ENCODE data around the gene GRAMD1C.
"Not testable (repeated sequence)": the region's sequence is repeated elsewhere in the genome, so short reads cannot be mapped to it uniquely, and the experiment has no call there.

The GRAMD1C gene

DNA sequence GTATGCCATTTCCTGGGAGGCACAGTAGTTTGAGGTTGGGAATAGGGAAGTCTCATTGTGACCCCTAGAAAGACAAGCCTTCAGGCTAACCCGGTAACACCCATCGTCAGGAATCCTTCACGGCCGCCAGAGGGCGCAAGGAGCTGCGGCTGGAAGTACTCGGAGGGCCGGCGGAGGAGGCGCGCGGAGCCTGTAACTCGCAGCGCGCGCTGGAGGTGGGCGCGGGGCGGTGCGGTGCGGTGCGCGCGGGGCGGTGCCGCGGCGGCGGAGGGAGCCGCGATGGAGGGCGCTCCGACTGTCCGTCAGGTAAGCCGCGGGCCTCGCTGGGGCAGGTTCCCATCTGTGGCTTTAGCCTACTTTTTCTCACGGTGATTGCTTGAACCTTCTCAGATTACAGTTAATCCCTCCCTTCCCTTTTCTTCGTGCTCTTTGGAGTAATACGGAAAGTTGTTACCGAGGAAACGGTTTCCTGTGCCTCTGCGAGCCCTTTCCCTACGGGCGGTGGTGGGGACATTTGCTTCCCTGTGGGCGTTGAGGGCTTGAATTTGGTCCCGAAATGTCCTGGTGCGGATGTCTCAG lies at the start of gene GRAMD1C:
GRAMD1C (plus strand) TSS at position 158 of the 579 bp plus-strand sequence; CDS start at position 280, 122 bp downstream.
- DNase-seq (ENCODE audit: low read depth in 2 of 2): peak; percentile 63 to 72

DNA sequence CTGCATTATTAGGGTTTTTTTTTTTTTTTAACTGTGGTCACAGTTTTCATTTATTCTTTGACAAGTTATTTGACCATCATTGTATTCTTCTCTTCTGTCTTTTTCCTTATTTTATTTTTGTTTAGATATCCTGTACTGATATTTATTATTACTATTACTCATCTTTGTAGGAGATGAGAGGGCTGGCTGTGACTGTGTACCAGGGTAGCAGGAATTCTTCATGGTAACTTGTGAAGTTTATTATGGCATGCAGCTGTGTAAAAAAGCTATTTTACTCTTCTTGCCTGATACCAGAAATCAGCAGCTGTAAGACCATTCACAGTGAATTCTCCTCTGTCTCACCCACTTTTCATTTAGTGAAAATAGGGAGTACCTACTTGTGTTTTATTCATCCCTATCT lies 47.2 kb upstream of the GRAMD1C start:
- DNase-seq (ENCODE audit: low read depth in 2 of 2): no peak

- no peak for DNase-seq (ENCODE audit: low read depth in 2 of 2)
Observed at GRCh38 chr3:113794526-113794925, 44.1 kb upstream of the GRAMD1C start.

DNA sequence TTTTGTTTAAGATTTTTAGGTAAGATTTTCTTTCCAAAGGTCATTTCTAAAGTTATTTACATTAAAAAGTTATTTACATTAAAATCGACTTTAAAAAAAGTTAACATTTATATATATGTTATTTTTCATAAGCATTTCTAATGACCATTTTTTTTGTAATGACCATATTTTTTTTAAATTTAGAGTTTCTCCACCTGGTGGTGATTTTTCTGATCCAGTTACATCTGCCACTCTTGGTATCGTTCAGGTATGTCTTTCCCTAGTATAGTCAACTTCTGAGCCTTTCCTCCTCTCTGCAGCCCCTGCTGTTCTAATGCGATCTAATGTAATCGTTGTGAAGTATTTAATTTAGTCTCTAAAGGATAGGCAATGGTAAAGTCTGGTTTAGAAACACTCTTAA lies 42.9 kb upstream of the GRAMD1C start:
- no peak for DNase-seq (ENCODE audit: low read depth in 2 of 2)

DNA sequence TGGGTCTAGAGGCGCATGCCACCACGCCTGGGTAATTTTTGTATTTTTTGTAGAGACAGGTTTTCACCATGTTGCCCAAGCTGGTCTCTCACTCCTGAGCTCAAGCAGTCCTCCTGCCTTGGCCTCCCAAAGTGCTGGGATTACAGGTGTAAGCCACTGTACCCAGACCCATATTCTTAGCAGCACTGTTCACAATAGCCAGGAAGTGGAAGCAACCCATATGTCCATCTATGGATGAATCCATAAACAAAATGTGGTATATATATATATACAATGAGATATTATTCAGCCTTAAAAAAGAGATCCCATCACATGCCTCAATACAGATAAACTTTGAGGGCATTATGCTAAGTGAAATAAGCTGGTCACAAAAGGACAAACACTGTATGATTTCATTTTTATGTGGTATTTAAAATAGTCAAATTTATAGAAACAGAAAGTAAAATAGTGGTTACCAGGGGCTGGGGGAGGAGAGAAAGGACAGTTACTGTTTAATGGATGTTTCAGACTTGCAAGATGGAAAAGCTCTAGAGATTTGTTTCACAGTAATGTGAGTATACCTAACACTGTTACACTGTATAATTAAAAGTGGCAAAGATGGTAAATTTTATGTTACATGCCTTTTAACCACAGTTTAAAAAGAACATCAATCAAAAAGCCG lies 35.7 kb upstream of the GRAMD1C start:
- DNase-seq (ENCODE audit: low read depth in 2 of 2): no peak

- DNase-seq (ENCODE audit: low read depth in 2 of 2): no peak
Observed at GRCh38 chr3:113804661-113805060, 33.9 kb upstream of the GRAMD1C start.

DNA sequence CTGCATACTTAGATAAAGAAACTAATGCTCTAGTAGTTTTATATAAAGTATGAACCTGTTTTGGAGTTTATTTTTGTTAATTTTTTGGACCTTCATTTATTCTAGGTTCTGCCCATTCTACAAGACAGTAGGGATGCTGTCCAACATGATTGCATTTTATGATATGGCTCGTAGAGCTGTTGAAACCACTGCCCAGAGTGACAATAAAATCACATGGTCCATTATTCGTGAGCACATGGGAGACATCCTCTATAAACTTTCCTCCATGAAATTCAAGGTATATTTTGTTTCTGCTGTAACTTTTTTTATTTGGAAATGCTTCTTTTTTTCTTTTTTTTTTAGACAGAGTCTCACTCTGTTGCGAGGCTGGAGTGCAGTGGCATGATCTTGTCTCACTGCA lies 33.3 kb upstream of the GRAMD1C start:
- DNase-seq (ENCODE audit: low read depth in 2 of 2): no peak

GRCh38 chr3:113812854-113813253 lies 25.7 kb upstream of the GRAMD1C start:
- DNase-seq (ENCODE audit: low read depth in 2 of 2): no peak

GRCh38 chr3:113819866-113820265 lies 18.7 kb upstream of the GRAMD1C start:
- no peak for DNase-seq (ENCODE audit: low read depth in 2 of 2)

- DNase-seq (ENCODE audit: low read depth in 2 of 2): no peak
Observed at GRCh38 chr3:113825090-113825489, 13.5 kb upstream of the GRAMD1C start.

DNA sequence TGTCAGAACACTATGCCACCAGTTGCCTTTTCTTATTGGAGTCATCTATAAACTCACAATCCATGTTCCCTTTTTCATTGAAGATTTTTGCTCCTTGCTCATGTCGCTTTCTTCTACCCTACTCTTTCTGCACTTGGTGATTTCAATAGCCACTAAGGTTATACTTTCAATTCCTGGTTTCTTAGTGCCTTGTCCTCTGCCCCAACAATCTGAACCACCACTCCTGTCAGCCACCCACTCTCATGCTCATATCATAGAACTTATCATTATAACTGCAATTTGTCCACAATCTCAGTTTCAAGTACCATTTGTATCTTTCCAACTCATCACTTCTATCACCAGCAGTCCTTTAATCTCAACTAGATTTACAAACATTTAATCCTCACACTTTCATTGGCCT lies 10.0 kb upstream of the GRAMD1C start:
- no peak for DNase-seq (ENCODE audit: low read depth in 2 of 2)

DNA sequence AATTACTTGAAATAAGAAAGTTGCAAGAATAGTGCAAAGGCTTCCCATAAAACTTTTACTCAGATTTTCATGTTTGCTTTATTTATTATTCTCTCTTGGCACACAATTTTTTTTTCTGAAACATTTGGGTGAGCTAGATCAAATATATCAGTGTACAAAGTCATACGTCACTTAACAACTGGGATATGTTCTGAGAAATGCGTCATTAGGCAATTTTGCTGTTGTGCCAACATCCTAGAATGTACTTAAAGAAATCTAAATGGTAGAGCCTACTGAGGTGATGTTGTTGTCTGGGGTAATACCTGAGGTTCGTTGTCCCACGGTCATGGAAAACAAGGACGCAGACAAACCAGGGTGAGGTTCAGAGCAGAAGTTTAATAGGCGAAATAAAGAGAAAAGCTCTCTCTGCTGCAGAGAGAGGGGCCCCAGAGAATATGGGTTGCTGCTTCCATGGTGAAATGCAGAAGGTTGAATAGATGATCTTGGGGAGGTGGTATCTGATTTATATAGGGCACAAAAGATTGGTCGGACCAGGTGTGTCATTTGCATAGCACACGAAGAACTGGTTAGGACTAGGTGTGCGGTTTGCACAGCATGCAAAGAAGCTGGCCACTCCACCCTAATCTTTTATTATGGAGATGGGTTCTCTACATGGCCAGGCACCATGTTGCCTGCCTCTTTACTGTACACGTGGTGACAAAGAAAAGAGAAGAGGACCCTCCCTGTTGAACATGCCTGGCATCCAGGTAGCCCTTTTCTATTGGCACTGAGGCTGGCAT lies 8.8 kb upstream of the GRAMD1C start:
- DNase-seq (ENCODE audit: low read depth in 2 of 2): no peak

GRCh38 chr3:113831103-113831355 lies 7.6 kb upstream of the GRAMD1C start:
- DNase-seq (ENCODE audit: low read depth in 2 of 2): no peak

GRCh38 chr3:113832477-113833164 lies 6.0 kb upstream of the GRAMD1C start:
- DNase-seq (ENCODE audit: low read depth in 2 of 2): no peak

DNA sequence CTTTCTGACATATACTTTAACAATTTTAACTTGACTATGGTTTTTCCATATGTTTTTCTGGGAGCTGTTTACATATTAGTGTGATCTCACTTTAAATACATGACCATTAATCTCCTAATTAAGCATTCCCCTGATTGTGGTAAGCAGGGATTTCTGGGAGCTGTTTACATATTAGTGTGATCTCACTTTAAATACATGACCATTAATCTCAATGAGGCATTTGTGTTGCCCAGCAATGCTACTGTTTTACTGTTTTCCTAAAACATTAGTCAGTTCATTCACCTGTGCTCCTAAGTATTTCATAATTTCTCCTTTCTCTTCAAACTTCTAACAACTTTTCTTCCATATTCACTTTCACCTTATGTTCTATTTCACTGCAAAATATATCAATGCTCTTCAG lies 3.6 kb upstream of the GRAMD1C start:
- no peak for DNase-seq (ENCODE audit: low read depth in 2 of 2)

GRCh38 chr3:113839551-113839950 lies 963 bp downstream of the GRAMD1C start:
- no peak for DNase-seq (ENCODE audit: low read depth in 2 of 2)

DNA sequence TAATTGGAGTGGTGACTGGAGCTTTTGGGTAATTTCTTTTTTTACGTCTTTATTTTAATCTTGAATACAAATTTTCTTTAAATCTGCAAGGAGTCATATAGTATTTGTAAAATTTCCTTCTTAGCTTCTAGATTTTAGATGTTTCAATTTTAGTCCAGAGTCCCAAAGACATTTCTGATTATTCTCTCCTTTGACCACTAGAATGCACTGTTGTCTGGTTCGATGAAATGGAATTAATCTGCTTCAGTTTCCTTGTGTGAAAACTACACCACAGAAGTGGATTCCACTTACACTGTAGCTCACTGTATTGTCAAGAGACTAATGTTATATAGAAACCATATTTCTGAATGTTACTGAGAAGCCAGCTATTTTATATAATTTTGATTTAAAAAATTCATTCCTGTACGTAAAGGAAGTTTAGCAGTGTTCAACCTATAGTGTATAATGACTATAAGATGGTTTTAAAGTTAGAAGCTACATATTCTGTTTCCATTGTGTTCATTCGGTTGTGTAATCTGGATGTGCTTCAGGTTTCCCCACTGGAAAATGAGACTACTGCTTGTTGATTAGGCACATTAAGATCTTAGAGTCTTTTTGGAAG lies 6.1 kb downstream of the GRAMD1C start:
- no peak for DNase-seq (ENCODE audit: low read depth in 2 of 2)

DNA sequence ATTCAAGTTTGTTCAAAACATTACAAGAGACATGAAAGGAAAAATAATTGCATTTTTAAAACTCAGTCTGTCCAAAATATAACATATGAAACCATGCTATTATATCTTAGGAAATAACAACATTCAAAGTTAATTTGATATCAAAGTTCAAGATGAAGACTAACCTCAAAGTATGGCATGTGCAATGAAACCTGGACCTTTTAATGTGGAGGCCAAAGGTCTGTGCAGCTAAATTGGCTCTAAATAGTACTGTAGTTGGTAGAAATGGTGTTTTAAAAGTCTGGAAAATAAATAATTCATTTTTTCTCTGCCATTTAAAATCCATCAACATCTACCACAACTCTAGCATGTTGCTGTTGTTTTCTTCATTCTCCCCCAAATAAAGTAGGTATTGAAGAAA lies 8.7 kb downstream of the GRAMD1C start:
- no peak for DNase-seq (ENCODE audit: low read depth in 2 of 2)

GRCh38 chr3:113847664-113848461 lies 9.3 kb downstream of the GRAMD1C start:
- no peak for DNase-seq (ENCODE audit: low read depth in 2 of 2)

DNA sequence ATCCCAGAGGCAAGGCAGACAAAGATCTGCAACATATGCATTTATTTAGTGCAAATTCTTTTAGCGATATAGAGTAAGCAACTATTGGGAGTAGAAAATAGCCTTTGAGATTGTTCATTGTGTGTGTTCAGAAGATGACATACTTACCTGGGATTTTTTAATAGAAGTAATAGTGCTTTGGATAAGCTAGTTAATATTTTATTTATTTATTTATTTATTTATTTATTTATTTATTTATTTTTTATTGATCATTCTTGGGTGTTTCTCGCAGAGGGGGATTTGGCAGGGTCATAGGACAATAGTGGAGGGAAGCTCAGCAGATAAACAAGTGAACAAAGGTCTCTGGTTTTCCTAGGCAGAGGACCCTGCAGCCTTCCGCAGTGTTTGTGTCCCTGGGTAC lies 10.5 kb downstream of the GRAMD1C start:
- DNase-seq (ENCODE audit: low read depth in 2 of 2): not testable (repeated sequence)

- DNase-seq (ENCODE audit: low read depth in 2 of 2): not testable (repeated sequence)
Observed at GRCh38 chr3:113849841-113850240, 11.3 kb downstream of the GRAMD1C start.
